GM21723 (cell line): ENCODE results near the gene GSG1.
"Not testable (repeated sequence)": the region's sequence is repeated elsewhere in the genome, so short reads cannot be mapped to it uniquely, and the experiment has no call there.

Source experiments
- ATAC-seq: cut with Tn5 transposase; IDR thresholded peaks from one replicate; pipeline ENCODE4 v1.9.1; 2021; ENCODE audit warnings: mild to moderate bottlenecking, moderate library complexity; ENCODE audit not compliant: unreplicated experiment

The GSG1 gene

GRCh38 chr12:13093848-13094220 is 9.6 kb downstream of the GSG1 start:
- ATAC-seq, result no peak

GRCh38 chr12:13093191-13093847 is 10.1 kb downstream of the GSG1 start:
- no peak for ATAC-seq

GRCh38 chr12:13091832-13092231 is 11.6 kb downstream of the GSG1 start:
- ATAC-seq, result no peak

- ATAC-seq, result peak; percentile 60
Observed at GRCh38 chr12:13090054-13090453, 13.4 kb downstream of the GSG1 start.

GRCh38 chr12:13088496-13088895 is 15.0 kb downstream of the GSG1 start:
- no peak for ATAC-seq

- no peak for ATAC-seq
Observed at GRCh38 chr12:13087766-13088165, 15.7 kb downstream of the GSG1 start.

- ATAC-seq, result no peak
Observed at GRCh38 chr12:13085968-13086686, 17.3 kb downstream of the GSG1 start.

- no peak for ATAC-seq
Observed at GRCh38 chr12:13084898-13085640, 18.4 kb downstream of the GSG1 start.

GRCh38 chr12:13083638-13084037 is 19.8 kb downstream of the GSG1 start:
- not testable (repeated sequence) for ATAC-seq

- no peak for ATAC-seq
Observed at GRCh38 chr12:13082861-13083260, 20.6 kb downstream of the GSG1 start.

- no peak for ATAC-seq
Observed at GRCh38 chr12:13080266-13080665, 23.2 kb downstream of the GSG1 start.

GRCh38 chr12:13079440-13079906 is 24.0 kb downstream of the GSG1 start:
- ATAC-seq, result no peak

- no peak for ATAC-seq
Observed at GRCh38 chr12:13075786-13076570, 27.5 kb downstream of the GSG1 start.

- ATAC-seq, result no peak
Observed at GRCh38 chr12:13075118-13075480, 28.4 kb downstream of the GSG1 start.

- ATAC-seq, result no peak
Observed at GRCh38 chr12:13074396-13075117, 28.9 kb downstream of the GSG1 start.

- no peak for ATAC-seq
Observed at GRCh38 chr12:13073173-13073572, 30.3 kb downstream of the GSG1 start.

- no peak for ATAC-seq
Observed at GRCh38 chr12:13071305-13072280, 31.9 kb downstream of the GSG1 start.

GRCh38 chr12:13069380-13069779 is 34.1 kb downstream of the GSG1 start:
- no peak for ATAC-seq

GRCh38 chr12:13067322-13067721 is 36.1 kb downstream of the GSG1 start:
- no peak for ATAC-seq
